Heart left ventricle (tissue), 13 donors: ENCODE data around the gene HOXB3.

ENCODE experiments used
- CTCF ChIP-seq, 12 donors: fragments of 200-600 bp; sonication (generic) in 4 of 12; IDR thresholded peaks; one replicate each; pipeline versions ENCODE4 v1.5.0 to v1.8.0; 2018 to 2022; ENCODE audit warnings: antibody characterized with exemption in 12 of 12, mild to moderate bottlenecking in 5 of 12
- POLR2A ChIP-seq, 2 donors: fragments of 450-650 bp; IDR thresholded peaks; one replicate each; pipeline ENCODE4 v1.6.1; 2017; ENCODE audit warnings: antibody characterized with exemption in 2 of 2, mild to moderate bottlenecking in 2 of 2, moderate library complexity in 2 of 2
- donor health status: ischemic (EF 13 %, LVEDD 7.1; RV severe dilation, severe dysfunction).
- donor health status: DM: no; HTN: yes; CAD: no.
- donor health status: DM: no; HTN: no; CAD: no.
- donor health status: ischemic (EF 25% LVEDD 6.9; RV normal size, moderate dysfunction).
- donor health status: ischemic (EF 25% LVEDD 5.7; RV mildly dilated, moderate dysfunction).
- donor health status: ischemic (EF 35%, LVEDD 5.7; RV mildly dilated, moderate dysfunction).
- donor health status: nonischemic (EF 11% LVEDD 7.7; RV severe dilation, severe dysfunction).
- donor health status: DM: yes; HTN: yes; CAD: no.
- donor health status: PGD.
- donor health status: ischemic (EF 29% LVEDD 5.4; RV normal size, mild dysfunction).
- donor health status: nonischemic (EF 23%, LVEDD 6.1; RV moderate dilation, normal function).

GRCh38 chr17:48576479-48577309 lies 13.3 kb downstream of the HOXB3 start:
- TF ChIP-seq CTCF (IDR thresholded peaks at IDR 0.05) (no peak), POLR2A (IDR thresholded peaks at IDR 0.05) (no peak)
